Measurements from ENCODE around the gene ZBTB40. TPM values are rescaled to one million over a fixed set of nuclear protein-coding genes. Genes with fewer than 3 reads are reported as not detected.
A peak's percentile ranks its signal among the peaks of the same experiment; 100 is the strongest.

The ZBTB40 gene
- total and polyA plus RNA-seq, 8 donors: 2.1 to 39.3 (median 14.0) TPM

- 32 to 52% (median 41%) methylated on average over 2 of the region's 2 CpGs for WGBS, 5 donors
- Histone ChIP-seq H3K36me3 (no peaks in the 10 kb centered on the region), H3K27ac (peak overlapping the region in 3 of 5 donors; percentile 90 to 96 (median 96)), H3K4me1 (peaks cover 17 to 65% (median 39%) of the 10 kb centered on the region in 4 donors), H3K27me3 (no peaks in the 10 kb centered on the region), H3K9me3 (no peaks in the 10 kb centered on the region), H3K4me3 (peak overlapping the region in 3 of 4 donors; percentile 84 to 88 (median 85))
- intact Hi-C loops (cut with DNase I; ENCODE audit: low total_unique reads): no loop called here
- DNase-seq: no peak
- TF ChIP-seq POLR2AphosphoS5 (IDR thresholded peaks at IDR 0.05): no peak
- TF ChIP-seq POLR2A (IDR thresholded peaks at IDR 0.05): no peak
- no peak for TF ChIP-seq EP300 (IDR thresholded peaks at IDR 0.05)
- no peak for TF ChIP-seq CTCF (IDR thresholded peaks at IDR 0.05)
These were observed 1.5 kb downstream of the ZBTB40 start for GRCh38 chr1:22453181-22453580.

- no peak overlapping the region for H3K4me3 ChIP-seq
- peak; percentile 52 to 61 for DNase-seq
- H3K4me1 ChIP-seq: peaks cover 17 to 66% (median 42%) of the 10 kb centered on the region in 4 donors
- peak overlapping the region in 4 of 5 donors; percentile 27 to 63 (median 50) for H3K27ac ChIP-seq
- TF ChIP-seq EP300 (IDR thresholded peaks at IDR 0.05) (no peak), CTCF (IDR thresholded peaks at IDR 0.05) (no peak), POLR2A (IDR thresholded peaks at IDR 0.05) (no peak), POLR2AphosphoS5 (IDR thresholded peaks at IDR 0.05) (peak in 2 of 3 donors; percentile 25 to 27)
- intact Hi-C loops (cut with DNase I; ENCODE audit: low total_unique reads): no loop called here
- H3K36me3 ChIP-seq: no peaks in the 10 kb centered on the region
- WGBS, 5 donors: 39 to 48% (median 42%) methylated on average over 4 of the region's 4 CpGs
- no peaks in the 10 kb centered on the region for H3K27me3 ChIP-seq
- H3K9me3 ChIP-seq: no peaks in the 10 kb centered on the region
These were observed 2.9 kb downstream of the ZBTB40 start for GRCh38 chr1:22454476-22455056.

GRCh38 chr1:22457345-22457744 lies 5.7 kb downstream of the ZBTB40 start:
- Histone ChIP-seq H3K27me3 (no peaks in the 10 kb centered on the region), H3K4me3 (no peak overlapping the region), H3K4me1 (peaks cover 17 to 73% (median 40%) of the 10 kb centered on the region in 4 donors), H3K36me3 (no peaks in the 10 kb centered on the region), H3K9me3 (no peaks in the 10 kb centered on the region), H3K27ac (no peak overlapping the region)
- 16 to 32% (median 22%) methylated on average over 3 of the region's 3 CpGs for WGBS, 5 donors
- DNase-seq: peak in 1 of 2 donors; percentile 73
- no peak for TF ChIP-seq CTCF (IDR thresholded peaks at IDR 0.05)
- no peak for TF ChIP-seq POLR2AphosphoS5 (IDR thresholded peaks at IDR 0.05)
- no peak for TF ChIP-seq EP300 (IDR thresholded peaks at IDR 0.05)
- no peak for TF ChIP-seq POLR2A (IDR thresholded peaks at IDR 0.05)
- intact Hi-C loops (cut with DNase I; ENCODE audit: low total_unique reads): no loop called here

GRCh38 chr1:22457836-22458235 lies 6.2 kb downstream of the ZBTB40 start:
- Histone ChIP-seq H3K4me1 (peaks cover 13 to 69% (median 36%) of the 10 kb centered on the region in 4 donors), H3K4me3 (no peak overlapping the region), H3K9me3 (no peaks in the 10 kb centered on the region), H3K27me3 (no peaks in the 10 kb centered on the region), H3K36me3 (no peaks in the 10 kb centered on the region), H3K27ac (peak overlapping the region in 1 of 5 donors; percentile 8)
- intact Hi-C loops (cut with DNase I; ENCODE audit: low total_unique reads): no loop called here
- no peak for TF ChIP-seq POLR2A (IDR thresholded peaks at IDR 0.05)
- no peak for TF ChIP-seq POLR2AphosphoS5 (IDR thresholded peaks at IDR 0.05)
- no peak for TF ChIP-seq CTCF (IDR thresholded peaks at IDR 0.05)
- TF ChIP-seq EP300 (IDR thresholded peaks at IDR 0.05): no peak
- DNase-seq: no peak
